ENCODE results near the gene CIROP.

Gene CIROP

GRCh38 chr14:23125933-23126524 is 21.2 kb upstream of the CIROP start:
- TF ChIP-seq CTCF (IDR thresholded peaks at IDR 0.05; ENCODE audit: low read depth, low read length, poor library complexity, severe bottlenecking) (no peak), EZH2phosphoT487 (IDR thresholded peaks at IDR 0.05; ENCODE audit: borderline replicate concordance, low read length) (no peak)
- H3K9me2 ChIP-seq (replicated peaks; ENCODE audit: control insufficient read depth, low read length) = no peaks in the 10 kb centered on the region
- H3K4me3 ChIP-seq (ENCODE audit: low read length) = no peak overlapping the region
- H3K36me3 ChIP-seq (ENCODE audit: control insufficient read depth, low read length) = no peaks in the 10 kb centered on the region
- no peaks in the 10 kb centered on the region for H3F3A ChIP-seq (ENCODE audit: control insufficient read depth, insufficient read depth)
- no peak overlapping the region for H3K4me2 ChIP-seq (ENCODE audit: low read length)
- no peak overlapping the region for H3K27ac ChIP-seq (ENCODE audit: low read depth, low read length)
- no peaks in the 10 kb centered on the region for H3K79me2 ChIP-seq (ENCODE audit: control insufficient read depth, low read length)
- H3K9me3 ChIP-seq (ENCODE audit: control insufficient read depth, insufficient read depth, low read length) = no peaks in the 10 kb centered on the region
- peaks cover 17% of the 10 kb centered on the region for H3K4me1 ChIP-seq (ENCODE audit: control insufficient read depth, low read length)
- peaks cover 7% of the 10 kb centered on the region for H3K27me3 ChIP-seq (ENCODE audit: control insufficient read depth, low read length)
- no peaks in the 10 kb centered on the region for H4K20me1 ChIP-seq (ENCODE audit: control insufficient read depth, insufficient read depth, low read depth, low read length)

GRCh38 chr14:23125011-23125410 is 20.2 kb upstream of the CIROP start:
- TF ChIP-seq CTCF (IDR thresholded peaks at IDR 0.05; ENCODE audit: low read depth, low read length, poor library complexity, severe bottlenecking) (no peak), EZH2phosphoT487 (IDR thresholded peaks at IDR 0.05; ENCODE audit: borderline replicate concordance, low read length) (no peak)
- H4K20me1 ChIP-seq (ENCODE audit: control insufficient read depth, insufficient read depth, low read depth, low read length) = no peaks in the 10 kb centered on the region
- H3K4me1 ChIP-seq (ENCODE audit: control insufficient read depth, low read length) = peaks cover 28% of the 10 kb centered on the region
- H3K27me3 ChIP-seq (ENCODE audit: control insufficient read depth, low read length) = peaks cover 5% of the 10 kb centered on the region; the same call in 1 of the 2 replicates
- H3K79me2 ChIP-seq (ENCODE audit: control insufficient read depth, low read length) = no peaks in the 10 kb centered on the region
- no peak overlapping the region for H3K4me3 ChIP-seq (ENCODE audit: low read length)
- H3K4me2 ChIP-seq (ENCODE audit: low read length) = no peak overlapping the region
- no peaks in the 10 kb centered on the region for H3K9me3 ChIP-seq (ENCODE audit: control insufficient read depth, insufficient read depth, low read length)
- no peak overlapping the region for H3K27ac ChIP-seq (ENCODE audit: low read depth, low read length)
- no peaks in the 10 kb centered on the region for H3K9me2 ChIP-seq (replicated peaks; ENCODE audit: control insufficient read depth, low read length)
- H3K36me3 ChIP-seq (ENCODE audit: control insufficient read depth, low read length) = no peaks in the 10 kb centered on the region
- peaks cover 3% of the 10 kb centered on the region; the same call in 1 of the 2 replicates for H3F3A ChIP-seq (ENCODE audit: control insufficient read depth, insufficient read depth)

GRCh38 chr14:23124337-23124954 is 19.7 kb upstream of the CIROP start:
- Histone ChIP-seq H3K27ac (ENCODE audit: low read depth, low read length) (no peak overlapping the region), H3F3A (ENCODE audit: control insufficient read depth, insufficient read depth) (peaks cover 8% of the 10 kb centered on the region; the same call in 1 of the 2 replicates), H3K9me2 (replicated peaks; ENCODE audit: control insufficient read depth, low read length) (no peaks in the 10 kb centered on the region), H4K20me1 (ENCODE audit: control insufficient read depth, insufficient read depth, low read depth, low read length) (no peaks in the 10 kb centered on the region), H3K4me1 (ENCODE audit: control insufficient read depth, low read length) (peaks cover 33% of the 10 kb centered on the region), H3K4me3 (ENCODE audit: low read length) (no peak overlapping the region), H3K79me2 (ENCODE audit: control insufficient read depth, low read length) (no peaks in the 10 kb centered on the region), H3K4me2 (ENCODE audit: low read length) (no peak overlapping the region), H3K9me3 (ENCODE audit: control insufficient read depth, insufficient read depth, low read length) (no peaks in the 10 kb centered on the region), H3K36me3 (ENCODE audit: control insufficient read depth, low read length) (no peaks in the 10 kb centered on the region), H3K27me3 (ENCODE audit: control insufficient read depth, low read length) (peaks cover 3% of the 10 kb centered on the region; the same call in 1 of the 2 replicates)
- no peak for TF ChIP-seq CTCF (IDR thresholded peaks at IDR 0.05; ENCODE audit: low read depth, low read length, poor library complexity, severe bottlenecking)
- TF ChIP-seq EZH2phosphoT487 (IDR thresholded peaks at IDR 0.05; ENCODE audit: borderline replicate concordance, low read length) = no peak
